ENCODE results near the gene TAOK1. TPM values are rescaled to one million over a fixed set of nuclear protein-coding genes. Genes with fewer than 3 reads are reported as not detected.

Gene TAOK1
- total RNA-seq, 1 experiment from 2014 or later, result 87.1 TPM

DNA sequence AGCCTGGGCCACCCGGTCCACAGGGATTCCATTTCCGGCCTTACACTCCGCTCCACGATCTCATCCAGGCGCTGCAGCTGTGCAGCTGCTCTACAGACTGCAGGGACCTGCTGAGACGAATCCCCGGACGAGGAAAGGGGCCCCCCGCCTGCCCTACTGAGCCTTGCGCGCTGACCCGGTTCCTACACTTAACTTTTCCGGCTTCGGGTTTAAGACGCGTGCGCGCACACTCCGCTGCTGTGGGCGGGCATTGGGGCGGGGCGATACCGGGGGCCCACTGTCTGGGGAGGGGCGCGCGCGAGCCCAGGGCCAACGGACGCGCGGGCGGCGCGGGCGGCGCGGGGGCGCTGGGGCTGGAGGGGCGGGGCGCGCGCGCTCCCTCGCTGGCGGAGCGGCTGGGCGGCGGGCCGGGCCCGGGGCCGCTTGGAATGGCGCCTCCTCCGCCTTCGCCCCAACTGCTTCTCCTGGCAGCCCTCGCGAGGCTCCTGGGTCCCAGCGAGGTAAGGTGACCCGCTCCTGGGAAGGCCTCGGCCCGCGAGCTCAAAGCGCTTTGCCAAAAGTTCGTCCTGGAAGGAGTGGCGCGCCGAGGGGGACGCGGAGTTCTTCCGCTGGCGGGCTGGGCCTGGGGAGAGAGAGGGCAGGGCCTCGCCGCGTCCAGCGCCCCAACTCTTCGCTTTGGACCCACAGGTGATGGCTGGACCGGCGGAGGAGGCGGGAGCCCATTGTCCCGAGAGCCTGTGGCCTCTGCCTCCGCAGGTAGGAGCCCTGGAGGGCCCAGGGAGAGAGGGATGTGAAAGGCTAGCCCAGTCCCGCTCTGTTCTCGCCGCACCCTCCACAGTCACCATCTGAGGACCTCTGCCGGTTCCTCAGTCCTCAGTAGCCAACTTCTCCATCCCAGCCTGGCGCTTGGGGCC, 178.4 kb downstream of the TAOK1 start, which contains the start of gene TP53I13 (continued):
- TF ChIP-seq, protein P1, sequence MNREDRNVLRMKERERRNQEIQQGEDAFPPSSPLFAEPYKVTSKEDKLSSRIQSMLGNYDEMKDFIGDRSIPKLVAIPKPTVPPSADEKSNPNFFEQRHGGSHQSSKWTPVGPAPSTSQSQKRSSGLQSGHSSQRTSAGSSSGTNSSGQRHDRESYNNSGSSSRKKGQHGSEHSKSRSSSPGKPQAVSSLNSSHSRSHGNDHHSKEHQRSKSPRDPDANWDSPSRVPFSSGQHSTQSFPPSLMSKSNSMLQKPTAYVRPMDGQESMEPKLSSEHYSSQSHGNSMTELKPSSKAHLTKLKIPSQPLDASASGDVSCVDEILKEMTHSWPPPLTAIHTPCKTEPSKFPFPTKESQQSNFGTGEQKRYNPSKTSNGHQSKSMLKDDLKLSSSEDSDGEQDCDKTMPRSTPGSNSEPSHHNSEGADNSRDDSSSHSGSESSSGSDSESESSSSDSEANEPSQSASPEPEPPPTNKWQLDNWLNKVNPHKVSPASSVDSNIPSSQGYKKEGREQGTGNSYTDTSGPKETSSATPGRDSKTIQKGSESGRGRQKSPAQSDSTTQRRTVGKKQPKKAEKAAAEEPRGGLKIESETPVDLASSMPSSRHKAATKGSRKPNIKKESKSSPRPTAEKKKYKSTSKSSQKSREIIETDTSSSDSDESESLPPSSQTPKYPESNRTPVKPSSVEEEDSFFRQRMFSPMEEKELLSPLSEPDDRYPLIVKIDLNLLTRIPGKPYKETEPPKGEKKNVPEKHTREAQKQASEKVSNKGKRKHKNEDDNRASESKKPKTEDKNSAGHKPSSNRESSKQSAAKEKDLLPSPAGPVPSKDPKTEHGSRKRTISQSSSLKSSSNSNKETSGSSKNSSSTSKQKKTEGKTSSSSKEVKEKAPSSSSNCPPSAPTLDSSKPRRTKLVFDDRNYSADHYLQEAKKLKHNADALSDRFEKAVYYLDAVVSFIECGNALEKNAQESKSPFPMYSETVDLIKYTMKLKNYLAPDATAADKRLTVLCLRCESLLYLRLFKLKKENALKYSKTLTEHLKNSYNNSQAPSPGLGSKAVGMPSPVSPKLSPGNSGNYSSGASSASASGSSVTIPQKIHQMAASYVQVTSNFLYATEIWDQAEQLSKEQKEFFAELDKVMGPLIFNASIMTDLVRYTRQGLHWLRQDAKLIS (CRISPR knock-in tag; IDR thresholded peaks at IDR 0.05; ENCODE audit: borderline replicate concordance), result no peak
- TF ChIP-seq NR1H2 (CRISPR knock-in tag; IDR thresholded peaks at IDR 0.05) (no peak), FOXP4 (CRISPR knock-in tag; IDR thresholded peaks at IDR 0.05) (peak; percentile 32; the same call in 1 of the 2 replicates), NFATC4 (CRISPR knock-in tag; IDR thresholded peaks at IDR 0.05) (no peak), SOX15 (CRISPR knock-in tag; IDR thresholded peaks at IDR 0.05) (no peak), ZNF138 (CRISPR knock-in tag; conservative IDR thresholded peaks at IDR 0.05) (no peak), GRHL2 (CRISPR knock-in tag; IDR thresholded peaks at IDR 0.05; ENCODE audit: insufficient replicate concordance, severe bottlenecking) (no peak), ETV6 (CRISPR knock-in tag; IDR thresholded peaks at IDR 0.05) (peak; percentile 8; the same call in 1 of the 2 replicates), CREB1 (CRISPR knock-in tag; IDR thresholded peaks at IDR 0.05) (no peak), HMGA2 (CRISPR knock-in tag; IDR thresholded peaks at IDR 0.05) (no peak), ARID4B (CRISPR knock-in tag; IDR thresholded peaks at IDR 0.05; ENCODE audit: borderline replicate concordance) (no peak), ZNF423 (CRISPR knock-in tag; IDR thresholded peaks at IDR 0.05) (no peak)
- TF ChIP-seq, protein P2, sequence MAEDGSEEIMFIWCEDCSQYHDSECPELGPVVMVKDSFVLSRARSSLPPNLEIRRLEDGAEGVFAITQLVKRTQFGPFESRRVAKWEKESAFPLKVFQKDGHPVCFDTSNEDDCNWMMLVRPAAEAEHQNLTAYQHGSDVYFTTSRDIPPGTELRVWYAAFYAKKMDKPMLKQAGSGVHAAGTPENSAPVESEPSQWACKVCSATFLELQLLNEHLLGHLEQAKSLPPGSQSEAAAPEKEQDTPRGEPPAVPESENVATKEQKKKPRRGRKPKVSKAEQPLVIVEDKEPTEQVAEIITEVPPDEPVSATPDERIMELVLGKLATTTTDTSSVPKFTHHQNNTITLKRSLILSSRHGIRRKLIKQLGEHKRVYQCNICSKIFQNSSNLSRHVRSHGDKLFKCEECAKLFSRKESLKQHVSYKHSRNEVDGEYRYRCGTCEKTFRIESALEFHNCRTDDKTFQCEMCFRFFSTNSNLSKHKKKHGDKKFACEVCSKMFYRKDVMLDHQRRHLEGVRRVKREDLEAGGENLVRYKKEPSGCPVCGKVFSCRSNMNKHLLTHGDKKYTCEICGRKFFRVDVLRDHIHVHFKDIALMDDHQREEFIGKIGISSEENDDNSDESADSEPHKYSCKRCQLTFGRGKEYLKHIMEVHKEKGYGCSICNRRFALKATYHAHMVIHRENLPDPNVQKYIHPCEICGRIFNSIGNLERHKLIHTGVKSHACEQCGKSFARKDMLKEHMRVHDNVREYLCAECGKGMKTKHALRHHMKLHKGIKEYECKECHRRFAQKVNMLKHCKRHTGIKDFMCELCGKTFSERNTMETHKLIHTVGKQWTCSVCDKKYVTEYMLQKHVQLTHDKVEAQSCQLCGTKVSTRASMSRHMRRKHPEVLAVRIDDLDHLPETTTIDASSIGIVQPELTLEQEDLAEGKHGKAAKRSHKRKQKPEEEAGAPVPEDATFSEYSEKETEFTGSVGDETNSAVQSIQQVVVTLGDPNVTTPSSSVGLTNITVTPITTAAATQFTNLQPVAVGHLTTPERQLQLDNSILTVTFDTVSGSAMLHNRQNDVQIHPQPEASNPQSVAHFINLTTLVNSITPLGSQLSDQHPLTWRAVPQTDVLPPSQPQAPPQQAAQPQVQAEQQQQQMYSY (CRISPR knock-in tag; IDR thresholded peaks at IDR 0.05), result peak; percentile 78
- TF ChIP-seq, protein P3, sequence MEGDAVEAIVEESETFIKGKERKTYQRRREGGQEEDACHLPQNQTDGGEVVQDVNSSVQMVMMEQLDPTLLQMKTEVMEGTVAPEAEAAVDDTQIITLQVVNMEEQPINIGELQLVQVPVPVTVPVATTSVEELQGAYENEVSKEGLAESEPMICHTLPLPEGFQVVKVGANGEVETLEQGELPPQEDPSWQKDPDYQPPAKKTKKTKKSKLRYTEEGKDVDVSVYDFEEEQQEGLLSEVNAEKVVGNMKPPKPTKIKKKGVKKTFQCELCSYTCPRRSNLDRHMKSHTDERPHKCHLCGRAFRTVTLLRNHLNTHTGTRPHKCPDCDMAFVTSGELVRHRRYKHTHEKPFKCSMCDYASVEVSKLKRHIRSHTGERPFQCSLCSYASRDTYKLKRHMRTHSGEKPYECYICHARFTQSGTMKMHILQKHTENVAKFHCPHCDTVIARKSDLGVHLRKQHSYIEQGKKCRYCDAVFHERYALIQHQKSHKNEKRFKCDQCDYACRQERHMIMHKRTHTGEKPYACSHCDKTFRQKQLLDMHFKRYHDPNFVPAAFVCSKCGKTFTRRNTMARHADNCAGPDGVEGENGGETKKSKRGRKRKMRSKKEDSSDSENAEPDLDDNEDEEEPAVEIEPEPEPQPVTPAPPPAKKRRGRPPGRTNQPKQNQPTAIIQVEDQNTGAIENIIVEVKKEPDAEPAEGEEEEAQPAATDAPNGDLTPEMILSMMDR (IDR thresholded peaks at IDR 0.05), result no peak
